Activated CD4-positive, alpha-beta memory T cell treated with anti-CD3 and anti-CD28 coated beads for 36 hours (primary cell): ENCODE measurements around the gene BCAT1. TPM values are rescaled to one million over a fixed set of nuclear protein-coding genes. Genes with fewer than 3 reads are reported as not detected.

ENCODE experiments used
- CTCF ChIA-PET: fragments of 350-600 bp; sonication (Branson Sonifier 250); formaldehyde crosslinking; loops from one replicate; lab custom pipeline; 2021; ENCODE audit warnings: antibody characterized with exemption, inconsistent platforms; lab: Charles Lee
- POLR2A ChIA-PET: fragments of 350-600 bp; sonication (Branson Sonifier 250); formaldehyde crosslinking; loops from one replicate; lab custom pipeline; 2021; ENCODE audit warnings: antibody characterized with exemption; lab: Charles Lee
- DNase-seq: peaks from one replicate; pipeline ENCODE4 v3.0.0-alpha.2; 2020
- H3K27ac Mint-ChIP-seq: one replicate; pipeline ENCODE4 v1.8.0; 2021; ENCODE audit warnings: mixed read lengths
- H3K27me3 Mint-ChIP-seq: one replicate; pipeline ENCODE4 v1.8.0; 2021; ENCODE audit warnings: mixed read lengths
- H3K36me3 Mint-ChIP-seq: one replicate; pipeline ENCODE4 v1.8.0; 2021; ENCODE audit warnings: mixed read lengths
- H3K4me1 Mint-ChIP-seq: one replicate; pipeline ENCODE4 v1.8.0; 2021; ENCODE audit warnings: low read depth, mixed read lengths
- H3K4me3 Mint-ChIP-seq: one replicate; pipeline ENCODE4 v1.8.0; 2021; ENCODE audit warnings: mild to moderate bottlenecking, mixed read lengths
- H3K9me3 Mint-ChIP-seq: one replicate; pipeline ENCODE4 v1.8.0; 2021; ENCODE audit warnings: mixed read lengths
- intact Hi-C: fragments of 100-400 bp; cut with micrococcal nuclease; formaldehyde crosslinking; loops from one replicate; pipeline ENCODE4 v1.15.1; 2023
- total RNA-seq, 2 experiments: library from RNA; stranded (reverse); gene quantifications; one replicate each; pipeline ENCODE4 v1.2.3, GENCODE V29; 2021

BCAT1 gene, protein sequence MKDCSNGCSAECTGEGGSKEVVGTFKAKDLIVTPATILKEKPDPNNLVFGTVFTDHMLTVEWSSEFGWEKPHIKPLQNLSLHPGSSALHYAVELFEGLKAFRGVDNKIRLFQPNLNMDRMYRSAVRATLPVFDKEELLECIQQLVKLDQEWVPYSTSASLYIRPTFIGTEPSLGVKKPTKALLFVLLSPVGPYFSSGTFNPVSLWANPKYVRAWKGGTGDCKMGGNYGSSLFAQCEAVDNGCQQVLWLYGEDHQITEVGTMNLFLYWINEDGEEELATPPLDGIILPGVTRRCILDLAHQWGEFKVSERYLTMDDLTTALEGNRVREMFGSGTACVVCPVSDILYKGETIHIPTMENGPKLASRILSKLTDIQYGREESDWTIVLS
- 10 to 100 TPM; 17.6 to 20.4 TPM for total RNA-seq

DNA sequence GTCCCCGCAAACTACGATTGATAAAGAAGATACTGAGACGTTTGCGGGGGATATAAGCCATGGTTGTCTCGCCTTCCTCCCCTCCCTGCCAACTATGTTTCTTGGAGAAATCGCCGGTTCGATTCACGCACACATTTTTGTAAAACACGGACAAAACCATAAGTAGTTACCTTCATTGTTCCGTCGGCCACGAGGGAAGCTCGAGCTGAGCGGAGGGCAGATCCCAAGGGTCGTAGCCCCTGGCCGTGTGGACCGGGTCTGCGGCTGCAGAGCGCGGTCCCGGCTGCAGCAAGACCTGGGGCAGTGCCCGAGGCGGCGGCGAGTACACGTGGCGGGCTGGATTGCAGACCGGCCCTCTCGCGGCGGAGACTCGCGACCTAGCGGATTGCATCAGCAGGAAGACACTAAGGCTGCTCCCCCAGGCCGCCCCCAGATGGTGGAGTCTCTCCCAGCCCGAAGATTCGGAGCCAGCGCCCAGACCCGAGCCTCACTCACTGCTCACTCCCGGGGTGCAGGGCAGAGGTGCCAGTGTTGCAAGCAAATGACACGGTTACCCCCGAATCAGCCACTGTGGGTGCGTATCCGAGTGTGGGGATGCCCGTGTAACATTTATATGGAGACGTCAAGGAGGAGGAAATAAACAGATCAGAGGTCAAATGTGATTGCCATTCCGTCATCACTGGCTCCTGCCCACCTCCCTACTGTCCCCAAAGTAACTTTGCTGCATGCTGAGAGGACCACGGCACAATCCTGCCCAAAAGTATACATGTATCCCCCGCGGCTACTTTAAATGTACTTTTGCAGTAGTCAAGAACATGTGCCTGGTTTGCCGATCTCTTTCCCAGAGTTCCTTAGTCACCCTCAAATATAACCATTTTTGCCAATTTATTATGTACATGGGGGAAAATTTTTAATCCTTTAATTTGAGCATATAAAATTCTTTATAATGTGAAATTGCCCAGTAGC lies at the start of gene BCAT1:
BCAT1 (minus strand) TSS at position 345 of the 966 bp plus-strand sequence; CDS start at position 176, 169 bp downstream.
- Mint-ChIP-seq H3K9me3 (no peaks in the 10 kb centered on the region), H3K4me3 (peak within 1 kb of the TSS; percentile 78), H3K4me1 (peaks cover 34% of the 10 kb centered on the region), H3K36me3 (no peaks in the 10 kb centered on the region), H3K27me3 (peaks cover 54% of the 10 kb centered on the region), H3K27ac (peak within 1 kb of the TSS; percentile 53)
- ChIA-PET CTCF (no interaction called here), POLR2A (interaction anchor here (0.6 to 0.9 kb wide), 3 partner anchors 28 to 625 kb away, joined by 3 to 7 read pairs (median 4); no protein-coding TSS in a partner anchor)
- intact Hi-C loops, result no loop called here
- peak; percentile 53 for DNase-seq

GRCh38 chr12:24997970-24998582 lies 49.2 kb upstream of the BCAT1 start:
- POLR2A ChIA-PET, result interaction anchor here (0.6 to 1.8 kb wide), 2 partner anchors 54 to 367 kb away, joined by 4 to 9 read pairs; a partner anchor contains a TSS
- intact Hi-C loops, result loop anchor here (1.0 to 10.0 kb wide), 4 partner anchors 54 to 390 kb away; a partner anchor contains a TSS
- CTCF ChIA-PET, result interaction anchor here (0.7 to 3.9 kb wide), 9 partner anchors 14 to 390 kb away, joined by 3 to 14 read pairs (median 4); no protein-coding TSS in a partner anchor
- Mint-ChIP-seq H3K4me1 (peaks cover 27% of the 10 kb centered on the region), H3K27me3 (no peaks in the 10 kb centered on the region), H3K4me3 (no peak overlapping the region), H3K9me3 (no peaks in the 10 kb centered on the region), H3K27ac (peak overlapping the region; percentile 21), H3K36me3 (no peaks in the 10 kb centered on the region)
- DNase-seq, result no peak

DNA sequence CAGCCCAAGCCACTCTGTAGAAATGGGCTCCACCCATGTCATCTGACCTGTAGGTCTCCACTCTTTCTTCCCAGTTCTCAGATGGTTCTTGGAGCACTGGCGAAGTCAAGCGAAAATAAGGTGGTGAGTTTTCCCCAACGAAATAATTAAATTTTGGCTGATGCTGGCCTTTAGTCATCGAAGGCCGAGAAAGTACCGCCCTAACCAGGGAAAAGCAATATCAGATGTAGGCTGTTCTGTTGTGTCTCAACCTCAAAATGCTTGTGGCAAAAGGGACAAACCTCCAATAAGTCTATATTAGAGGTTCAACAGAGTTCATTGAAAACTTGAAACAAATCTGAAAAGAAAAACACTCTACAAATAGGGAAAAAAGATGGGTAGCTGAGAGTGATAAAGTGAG lies 48.6 kb upstream of the BCAT1 start:
- no peak for DNase-seq
- no peaks in the 10 kb centered on the region for H3K36me3 Mint-ChIP-seq
- POLR2A ChIA-PET, result interaction anchor here (0.6 to 1.8 kb wide), 2 partner anchors 54 to 367 kb away, joined by 4 to 9 read pairs; a partner anchor contains a TSS
- no peak overlapping the region for H3K4me3 Mint-ChIP-seq
- H3K27me3 Mint-ChIP-seq, result no peaks in the 10 kb centered on the region
- H3K4me1 Mint-ChIP-seq, result peaks cover 27% of the 10 kb centered on the region
- intact Hi-C loops, result loop anchor here (10.0 kb wide), 1 partner anchor 247 kb away; no protein-coding TSS in a partner anchor
- H3K9me3 Mint-ChIP-seq, result no peaks in the 10 kb centered on the region
- CTCF ChIA-PET, result interaction anchor here (0.6 to 3.9 kb wide), 9 partner anchors 9 to 390 kb away, joined by 3 to 14 read pairs (median 4); no protein-coding TSS in a partner anchor
- no peak overlapping the region for H3K27ac Mint-ChIP-seq

- POLR2A ChIA-PET, result no interaction called here
Observed at GRCh38 chr12:24996820-24997219, 47.9 kb upstream of the BCAT1 start.

GRCh38 chr12:24996102-24996797 lies 47.3 kb upstream of the BCAT1 start:
- ChIA-PET CTCF (interaction anchor here (0.6 to 3.9 kb wide), 4 partner anchors 108 to 392 kb away, joined by 3 to 14 read pairs (median 10); no protein-coding TSS in a partner anchor), POLR2A (no interaction called here)
- H3K27me3 Mint-ChIP-seq, result no peaks in the 10 kb centered on the region
- intact Hi-C loops, result loop anchor here (10.0 kb wide), 1 partner anchor 249 kb away; no protein-coding TSS in a partner anchor
- no peaks in the 10 kb centered on the region for H3K9me3 Mint-ChIP-seq
- no peak for DNase-seq
- H3K27ac Mint-ChIP-seq, result no peak overlapping the region
- H3K36me3 Mint-ChIP-seq, result no peaks in the 10 kb centered on the region
- no peak overlapping the region for H3K4me3 Mint-ChIP-seq
- H3K4me1 Mint-ChIP-seq, result peaks cover 27% of the 10 kb centered on the region

More at GRCh38 chr12:24996820-24997219, 47.9 kb upstream of the BCAT1 start:
- DNase-seq, result peak; percentile 19
- Mint-ChIP-seq H3K4me3 (no peak overlapping the region), H3K27ac (no peak overlapping the region), H3K36me3 (no peaks in the 10 kb centered on the region), H3K9me3 (no peaks in the 10 kb centered on the region), H3K27me3 (no peaks in the 10 kb centered on the region), H3K4me1 (peaks cover 27% of the 10 kb centered on the region)
- intact Hi-C loops, result loop anchor here (10.0 kb wide), 1 partner anchor 248 kb away; no protein-coding TSS in a partner anchor
- CTCF ChIA-PET, result interaction anchor here (0.6 to 3.9 kb wide), 6 partner anchors 10 to 391 kb away, joined by 3 to 14 read pairs (median 6); no protein-coding TSS in a partner anchor

- CTCF ChIA-PET, result interaction anchor here (0.7 to 4.9 kb wide), 4 partner anchors 22 to 162 kb away, joined by 3 to 120 read pairs (median 26); no protein-coding TSS in a partner anchor
Observed at GRCh38 chr12:24993793-24994192, 44.9 kb upstream of the BCAT1 start.

DNA sequence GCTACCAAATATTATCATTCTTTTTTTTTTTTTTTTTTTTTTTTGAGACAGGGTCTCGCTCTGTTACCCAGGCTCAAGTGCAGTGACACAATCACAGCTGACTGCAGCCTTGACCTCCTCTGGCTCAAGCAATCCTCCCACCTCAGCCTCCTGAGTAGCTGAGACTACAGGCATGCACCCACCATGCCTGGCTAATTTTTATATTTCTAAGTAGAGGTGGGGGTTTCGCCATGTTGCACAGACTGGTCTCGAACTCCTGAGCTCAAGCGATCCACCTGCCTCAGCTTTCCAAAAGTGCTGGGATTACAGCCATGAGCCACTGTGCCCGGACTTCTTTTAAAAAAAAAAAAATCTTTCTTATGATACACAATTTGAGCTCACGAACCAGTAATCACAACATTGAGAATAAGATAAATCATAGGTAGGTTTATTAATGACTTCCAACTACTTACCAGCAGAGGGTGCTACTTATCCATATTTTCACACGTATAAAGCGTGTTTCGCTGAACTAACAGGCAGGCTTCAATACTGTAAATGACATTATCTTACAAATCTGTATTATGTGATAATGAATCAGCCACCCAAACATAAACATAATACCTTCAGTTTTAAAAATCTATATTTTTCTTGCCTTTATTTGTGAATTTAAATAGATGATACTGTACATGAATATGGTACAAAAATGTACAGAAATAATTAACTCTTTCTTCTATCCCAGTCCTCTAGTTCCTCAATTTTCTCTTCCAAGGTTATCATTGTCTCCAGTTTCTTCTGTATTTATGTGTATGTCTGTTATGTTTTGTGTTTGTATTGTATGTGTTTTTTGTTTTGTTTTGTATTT lies 42.5 kb upstream of the BCAT1 start:
- no peak for DNase-seq
- H3K27me3 Mint-ChIP-seq, result peaks cover 2% of the 10 kb centered on the region
- ChIA-PET CTCF (interaction anchor here (0.6 to 4.9 kb wide), 31 partner anchors 8 to 1072 kb away, joined by 3 to 120 read pairs (median 4); partner anchors contain the start of genes DNAI7 and ETFRF1), POLR2A (no interaction called here)
- H3K4me1 Mint-ChIP-seq, result peaks cover 4% of the 10 kb centered on the region
- H3K9me3 Mint-ChIP-seq, result no peaks in the 10 kb centered on the region
- intact Hi-C loops, result loop anchor here (1.0 to 10.0 kb wide), 6 partner anchors 31 to 396 kb away; a partner anchor contains a TSS
- no peak overlapping the region for H3K27ac Mint-ChIP-seq
- H3K36me3 Mint-ChIP-seq, result no peaks in the 10 kb centered on the region
- no peak overlapping the region for H3K4me3 Mint-ChIP-seq

More at GRCh38 chr12:24993793-24994192, 44.9 kb upstream of the BCAT1 start:
- no peak for DNase-seq
- H3K36me3 Mint-ChIP-seq, result no peaks in the 10 kb centered on the region
- intact Hi-C loops, result loop anchor here (10.0 kb wide), 1 partner anchor 251 kb away; no protein-coding TSS in a partner anchor
- peaks cover 26% of the 10 kb centered on the region for H3K4me1 Mint-ChIP-seq
- POLR2A ChIA-PET, result no interaction called here
- H3K4me3 Mint-ChIP-seq, result no peak overlapping the region
- H3K27ac Mint-ChIP-seq, result no peak overlapping the region
- peaks cover 2% of the 10 kb centered on the region for H3K27me3 Mint-ChIP-seq
- no peaks in the 10 kb centered on the region for H3K9me3 Mint-ChIP-seq

DNA sequence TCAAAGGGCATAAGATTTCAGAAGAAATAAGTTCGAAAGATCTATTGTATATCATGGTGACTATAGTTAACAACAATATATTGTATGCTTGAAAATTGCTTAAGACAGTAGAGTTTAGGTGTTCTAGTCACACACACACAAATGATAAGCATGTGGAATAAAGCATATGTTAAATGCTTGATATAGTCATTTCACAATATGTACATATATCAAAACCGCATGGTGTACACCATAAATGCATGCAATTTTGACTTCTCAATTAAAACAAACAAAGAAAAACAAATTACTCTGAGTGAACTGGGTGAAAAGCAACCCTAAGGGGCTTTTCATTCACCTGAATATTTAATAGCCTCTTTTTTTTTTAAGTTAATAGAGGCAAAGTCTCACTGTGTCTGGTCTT lies 40.3 kb upstream of the BCAT1 start:
- ChIA-PET POLR2A (no interaction called here), CTCF (interaction anchor here (1.0 to 4.9 kb wide), 2 partner anchors 140 to 167 kb away, joined by 4 to 120 read pairs; no protein-coding TSS in a partner anchor)
- no peak for DNase-seq
- Mint-ChIP-seq H3K27ac (no peak overlapping the region), H3K27me3 (peaks cover 2% of the 10 kb centered on the region), H3K4me1 (no peaks in the 10 kb centered on the region), H3K9me3 (peaks cover 2% of the 10 kb centered on the region), H3K4me3 (no peak overlapping the region), H3K36me3 (no peaks in the 10 kb centered on the region)
- intact Hi-C loops, result no loop called here

DNA sequence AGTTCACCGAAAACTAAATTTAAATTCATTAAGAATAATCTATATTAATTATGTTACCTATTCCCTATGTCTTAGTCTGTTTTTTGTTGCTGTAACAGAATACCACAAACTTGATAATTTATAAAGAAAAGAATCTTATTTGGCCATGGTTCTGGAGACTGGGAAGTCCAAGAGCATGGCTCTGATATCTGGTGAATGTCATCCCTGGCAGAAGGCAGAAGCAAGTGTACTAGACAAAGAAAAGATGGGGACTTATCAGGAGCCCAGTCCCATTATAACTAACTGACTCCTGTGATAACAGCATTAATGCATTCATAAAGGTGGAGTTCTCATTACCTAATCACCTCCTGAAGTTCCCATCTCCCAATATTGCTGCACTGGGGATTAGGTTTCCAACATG lies 33.3 kb upstream of the BCAT1 start:
- DNase-seq, result no peak
- CTCF ChIA-PET, result no interaction called here
- intact Hi-C loops, result no loop called here
- Mint-ChIP-seq H3K9me3 (peaks cover 14% of the 10 kb centered on the region), H3K4me1 (no peaks in the 10 kb centered on the region), H3K36me3 (peaks cover 5% of the 10 kb centered on the region), H3K27ac (no peak overlapping the region), H3K4me3 (no peak overlapping the region), H3K27me3 (peaks cover 3% of the 10 kb centered on the region)
- POLR2A ChIA-PET, result no interaction called here
